Activated naive CD8-positive, alpha-beta T cell treated with anti-CD3 and anti-CD28 coated beads, Interleukin-2, amount 50 U/mL, for 24 hours (primary cell): ENCODE data around the gene OSTC.

Experiments used
- ATAC-seq: fragments of 150-1000 bp; cut with Tn5 transposase; one replicate; pipeline ENCODE4 v1.10.0; 2021
- DNase-seq: peaks from one replicate; pipeline ENCODE4 v3.0.0; 2021
- H3K27ac Mint-ChIP-seq: one replicate; pipeline ENCODE4 v1.8.0; 2021; ENCODE audit warnings: mild to moderate bottlenecking, mixed read lengths
- H3K27me3 Mint-ChIP-seq: one replicate; pipeline ENCODE4 v1.8.0; 2021; ENCODE audit warnings: mixed read lengths
- H3K36me3 Mint-ChIP-seq: one replicate; pipeline ENCODE4 v1.8.0; 2021; ENCODE audit warnings: low read depth, mixed read lengths
- H3K4me1 Mint-ChIP-seq: one replicate; pipeline ENCODE4 v1.8.0; 2021; ENCODE audit warnings: mixed read lengths
- H3K4me3 Mint-ChIP-seq: one replicate; pipeline ENCODE4 v1.8.0; 2021; ENCODE audit warnings: mild to moderate bottlenecking, moderate library complexity, mixed read lengths
- H3K9me3 Mint-ChIP-seq: one replicate; pipeline ENCODE4 v1.8.0; 2021; ENCODE audit warnings: mixed read lengths

OSTC gene

GRCh38 chr4:108716340-108716739 lies 65.9 kb downstream of the OSTC start:
- no peaks in the 10 kb centered on the region for H3K9me3 Mint-ChIP-seq
- no peak overlapping the region for H3K27ac Mint-ChIP-seq
- DNase-seq (no peak), ATAC-seq (no peak)
- no peaks in the 10 kb centered on the region for H3K27me3 Mint-ChIP-seq
- no peaks in the 10 kb centered on the region for H3K4me1 Mint-ChIP-seq
- no peaks in the 10 kb centered on the region for H3K36me3 Mint-ChIP-seq
- H3K4me3 Mint-ChIP-seq = no peak overlapping the region

DNA sequence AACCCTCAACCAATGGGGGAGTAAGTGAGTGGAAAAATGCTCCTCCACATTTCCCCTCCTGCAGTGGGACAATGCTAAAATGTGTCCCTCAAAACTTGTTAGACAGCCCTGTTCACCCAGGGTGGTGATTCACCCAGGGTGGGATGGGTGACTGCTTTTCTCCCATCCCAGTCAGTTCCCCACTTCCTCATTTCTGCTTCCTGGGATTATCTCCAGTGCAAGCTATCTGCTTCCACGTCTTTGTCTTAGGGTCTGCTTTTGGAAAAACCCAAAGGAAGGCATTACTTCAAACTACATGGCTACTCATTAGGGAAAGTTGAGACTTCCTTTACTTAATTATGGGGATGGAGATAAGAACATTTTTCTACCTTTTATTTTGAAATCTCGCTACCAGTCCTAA lies 67.0 kb downstream of the OSTC start:
- ATAC-seq = no peak

More for the DNA sequence above, 67.0 kb downstream of the OSTC start:
- Mint-ChIP-seq H3K36me3 (no peaks in the 10 kb centered on the region), H3K4me1 (no peaks in the 10 kb centered on the region), H3K4me3 (no peak overlapping the region), H3K27ac (no peak overlapping the region), H3K27me3 (no peaks in the 10 kb centered on the region), H3K9me3 (no peaks in the 10 kb centered on the region)
- no peak for DNase-seq
